ENCODE data around the gene HOOK2.

The HOOK2 gene

DNA sequence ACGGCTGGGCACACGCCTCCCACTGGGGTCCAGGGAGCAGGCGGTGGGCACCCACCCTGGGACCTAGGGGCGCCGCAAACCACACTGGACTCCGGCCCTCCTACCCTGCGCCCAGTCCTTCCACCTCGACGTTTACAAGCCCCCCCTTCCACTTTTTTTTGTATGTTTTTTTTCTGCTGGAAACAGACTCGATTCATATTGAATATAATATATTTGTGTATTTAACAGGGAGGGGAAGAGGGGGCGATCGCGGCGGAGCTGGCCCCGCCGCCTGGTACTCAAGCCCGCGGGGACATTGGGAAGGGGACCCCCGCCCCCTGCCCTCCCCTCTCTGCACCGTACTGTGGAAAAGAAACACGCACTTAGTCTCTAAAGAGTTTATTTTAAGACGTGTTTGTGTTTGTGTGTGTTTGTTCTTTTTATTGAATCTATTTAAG is 17.5 kb upstream of the HOOK2 start:
- H3K4me3 ChIP-seq (ENCODE audit: low read depth, low read length): peak overlapping the region; percentile 95
- DNase-seq (ENCODE audit: low read depth): no peak
- TF ChIP-seq, protein P1, sequence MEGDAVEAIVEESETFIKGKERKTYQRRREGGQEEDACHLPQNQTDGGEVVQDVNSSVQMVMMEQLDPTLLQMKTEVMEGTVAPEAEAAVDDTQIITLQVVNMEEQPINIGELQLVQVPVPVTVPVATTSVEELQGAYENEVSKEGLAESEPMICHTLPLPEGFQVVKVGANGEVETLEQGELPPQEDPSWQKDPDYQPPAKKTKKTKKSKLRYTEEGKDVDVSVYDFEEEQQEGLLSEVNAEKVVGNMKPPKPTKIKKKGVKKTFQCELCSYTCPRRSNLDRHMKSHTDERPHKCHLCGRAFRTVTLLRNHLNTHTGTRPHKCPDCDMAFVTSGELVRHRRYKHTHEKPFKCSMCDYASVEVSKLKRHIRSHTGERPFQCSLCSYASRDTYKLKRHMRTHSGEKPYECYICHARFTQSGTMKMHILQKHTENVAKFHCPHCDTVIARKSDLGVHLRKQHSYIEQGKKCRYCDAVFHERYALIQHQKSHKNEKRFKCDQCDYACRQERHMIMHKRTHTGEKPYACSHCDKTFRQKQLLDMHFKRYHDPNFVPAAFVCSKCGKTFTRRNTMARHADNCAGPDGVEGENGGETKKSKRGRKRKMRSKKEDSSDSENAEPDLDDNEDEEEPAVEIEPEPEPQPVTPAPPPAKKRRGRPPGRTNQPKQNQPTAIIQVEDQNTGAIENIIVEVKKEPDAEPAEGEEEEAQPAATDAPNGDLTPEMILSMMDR (IDR thresholded peaks at IDR 0.05; ENCODE audit: insufficient read depth, low read depth, low read length, missing control alignments): no peak

- TF ChIP-seq, protein P1 (IDR thresholded peaks at IDR 0.05; ENCODE audit: insufficient read depth, low read depth, low read length, missing control alignments): no peak
- H3K4me3 ChIP-seq (ENCODE audit: low read depth, low read length): peak overlapping the region; percentile 95
- DNase-seq (ENCODE audit: low read depth): peak; percentile 93
These were observed 16.9 kb upstream of the HOOK2 start for GRCh38 chr19:12792051-12792852.

DNA sequence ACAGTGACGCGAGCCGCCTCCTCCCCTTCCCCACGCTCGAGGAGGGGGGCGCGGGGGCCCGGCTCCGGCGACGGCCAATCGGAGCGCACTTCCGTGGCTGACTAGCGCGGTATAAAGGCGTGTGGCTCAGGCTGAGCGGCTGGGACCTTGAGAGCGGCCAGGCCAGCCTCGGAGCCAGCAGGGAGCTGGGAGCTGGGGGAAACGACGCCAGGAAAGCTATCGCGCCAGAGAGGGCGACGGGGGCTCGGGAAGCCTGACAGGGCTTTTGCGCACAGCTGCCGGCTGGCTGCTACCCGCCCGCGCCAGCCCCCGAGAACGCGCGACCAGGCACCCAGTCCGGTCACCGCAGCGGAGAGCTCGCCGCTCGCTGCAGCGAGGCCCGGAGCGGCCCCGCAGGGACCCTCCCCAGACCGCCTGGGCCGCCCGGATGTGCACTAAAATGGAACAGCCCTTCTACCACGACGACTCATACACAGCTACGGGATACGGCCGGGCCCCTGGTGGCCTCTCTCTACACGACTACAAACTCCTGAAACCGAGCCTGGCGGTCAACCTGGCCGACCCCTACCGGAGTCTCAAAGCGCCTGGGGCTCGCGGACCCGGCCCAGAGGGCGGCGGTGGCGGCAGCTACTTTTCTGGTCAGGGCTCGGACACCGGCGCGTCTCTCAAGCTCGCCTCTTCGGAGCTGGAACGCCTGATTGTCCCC is 16.1 kb upstream of the HOOK2 start, which contains the start of gene JUNB:
JUNB (plus strand) TSS at position 142 of the 706 bp plus-strand sequence; CDS start at position 428, 286 bp downstream.
- peak; percentile 99 for DNase-seq (ENCODE audit: low read depth)
- peak within 1 kb of the TSS; percentile 95 for H3K4me3 ChIP-seq (ENCODE audit: low read depth, low read length)
- TF ChIP-seq, protein P1 (IDR thresholded peaks at IDR 0.05; ENCODE audit: insufficient read depth, low read depth, low read length, missing control alignments): no peak

GRCh38 chr19:12790628-12791344 is 15.4 kb upstream of the HOOK2 start:
- H3K4me3 ChIP-seq (ENCODE audit: low read depth, low read length): peak overlapping the region; percentile 95
- TF ChIP-seq, protein P1 (IDR thresholded peaks at IDR 0.05; ENCODE audit: insufficient read depth, low read depth, low read length, missing control alignments): no peak

DNA sequence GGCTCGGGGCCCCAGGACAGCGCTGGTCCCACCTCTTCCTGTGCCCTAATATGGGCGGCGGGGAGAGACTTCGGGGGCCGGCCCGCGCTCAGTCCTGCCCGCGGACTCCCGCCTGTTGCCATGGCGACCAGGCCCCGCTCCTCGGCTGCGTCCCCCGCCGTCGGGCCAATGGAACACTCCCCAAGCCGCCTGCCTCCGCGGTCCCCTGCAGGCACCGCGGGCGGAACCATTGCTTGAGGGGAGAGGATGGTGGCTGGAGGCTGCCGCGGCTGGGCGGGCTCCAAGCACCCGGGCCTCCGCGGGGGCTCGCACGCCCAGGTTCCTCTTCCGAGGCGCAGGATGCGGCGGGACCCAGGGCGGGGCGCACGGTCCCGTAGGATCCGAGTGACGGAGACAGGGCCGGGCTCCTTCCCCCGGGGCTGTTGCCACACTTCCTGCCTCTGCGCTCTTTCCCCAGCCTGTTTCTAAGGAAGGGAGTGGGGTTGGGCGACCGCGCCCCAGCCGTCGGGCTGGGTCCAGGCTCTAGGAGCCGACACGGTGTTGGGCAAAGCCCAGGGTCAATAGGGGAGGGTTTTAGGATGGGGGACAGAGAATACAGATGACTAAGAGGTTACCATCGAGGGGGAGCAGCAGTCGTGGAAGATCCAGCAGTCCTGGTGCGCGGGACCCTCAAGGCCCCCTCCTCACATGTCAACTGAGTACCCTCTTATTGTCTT is 14.7 kb upstream of the HOOK2 start:
- TF ChIP-seq, protein P1 (IDR thresholded peaks at IDR 0.05; ENCODE audit: insufficient read depth, low read depth, low read length, missing control alignments): no peak
- DNase-seq (ENCODE audit: low read depth): peak; percentile 100
- peak overlapping the region; percentile 95 for H3K4me3 ChIP-seq (ENCODE audit: low read depth, low read length)

More at GRCh38 chr19:12790628-12791344, 15.4 kb upstream of the HOOK2 start:
- DNase-seq (ENCODE audit: low read depth): no peak

Measured in GM12865 (cell line).